Measurements from ENCODE around the gene EXOC3L4.

Gene EXOC3L4

DNA sequence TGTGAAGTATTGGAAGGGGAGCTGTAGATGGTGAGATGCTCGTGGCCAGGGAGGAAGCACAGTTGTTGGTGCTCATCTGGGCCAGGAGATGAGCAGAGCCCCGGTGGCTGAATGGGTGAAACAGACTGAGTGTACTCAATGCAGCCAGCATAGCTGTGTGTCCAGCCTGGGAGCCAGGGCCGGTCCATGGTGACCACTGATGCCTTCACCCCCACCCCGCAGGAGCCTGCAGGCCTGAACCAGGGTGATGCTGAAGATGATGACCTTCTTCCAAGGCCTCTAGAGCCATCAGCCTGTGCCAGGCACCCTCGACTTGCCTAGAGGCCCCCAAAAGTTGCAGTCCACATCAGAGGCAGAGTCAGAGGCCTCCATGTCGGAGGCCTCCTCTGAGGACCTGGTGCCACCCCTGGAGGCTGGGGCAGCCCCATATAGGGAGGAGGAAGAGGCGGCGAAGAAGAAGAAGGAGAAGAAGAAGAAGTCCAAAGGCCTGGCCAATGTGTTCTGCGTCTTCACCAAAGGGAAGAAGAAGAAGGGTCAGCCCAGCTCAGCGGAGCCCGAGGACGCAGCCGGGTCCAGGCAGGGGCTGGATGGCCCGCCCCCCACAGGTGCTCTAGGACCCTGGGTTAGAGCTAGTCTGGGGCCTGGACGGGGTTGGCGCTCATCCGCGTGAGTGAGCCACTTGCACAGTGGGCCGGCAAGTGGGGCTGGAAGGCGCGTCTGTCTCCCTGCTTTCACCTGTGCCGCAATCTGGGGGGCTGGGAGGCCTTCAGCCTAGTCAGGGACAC, 31.8 kb downstream of the EXOC3L4 start:
- Histone ChIP-seq H3K9me3 (ENCODE audit: low read length) (no peaks in the 10 kb centered on the region), H3K4me2 (ENCODE audit: low read length) (no peak overlapping the region), H3K9me2 (ENCODE audit: low read depth, low read length) (no peaks in the 10 kb centered on the region), H3K36me3 (ENCODE audit: insufficient read depth, low read length) (no peaks in the 10 kb centered on the region), H4K20me1 (ENCODE audit: insufficient read depth, low read length) (no peaks in the 10 kb centered on the region), H2AFZ (ENCODE audit: low read length) (no peak overlapping the region), H3K27me3 (ENCODE audit: insufficient read depth, low read length) (peaks cover 8% of the 10 kb centered on the region), H3K4me3 (ENCODE audit: low read depth, low read length, poor library complexity, severe bottlenecking) (no peak overlapping the region), H3K79me2 (ENCODE audit: insufficient read depth, low read length) (no peaks in the 10 kb centered on the region), H3K4me1 (ENCODE audit: insufficient read depth, low read length, severe bottlenecking) (peaks cover 2% of the 10 kb centered on the region), H3K9ac (ENCODE audit: low read length) (no peak overlapping the region), H3K27ac (ENCODE audit: low read depth, low read length, poor library complexity, severe bottlenecking) (no peak overlapping the region), H3F3A (ENCODE audit: insufficient read depth, low read length) (no peaks in the 10 kb centered on the region)
- TF ChIP-seq EZH2 (IDR thresholded peaks at IDR 0.05; ENCODE audit: borderline replicate concordance, low read length), result no peak
- TF ChIP-seq, protein P1, sequence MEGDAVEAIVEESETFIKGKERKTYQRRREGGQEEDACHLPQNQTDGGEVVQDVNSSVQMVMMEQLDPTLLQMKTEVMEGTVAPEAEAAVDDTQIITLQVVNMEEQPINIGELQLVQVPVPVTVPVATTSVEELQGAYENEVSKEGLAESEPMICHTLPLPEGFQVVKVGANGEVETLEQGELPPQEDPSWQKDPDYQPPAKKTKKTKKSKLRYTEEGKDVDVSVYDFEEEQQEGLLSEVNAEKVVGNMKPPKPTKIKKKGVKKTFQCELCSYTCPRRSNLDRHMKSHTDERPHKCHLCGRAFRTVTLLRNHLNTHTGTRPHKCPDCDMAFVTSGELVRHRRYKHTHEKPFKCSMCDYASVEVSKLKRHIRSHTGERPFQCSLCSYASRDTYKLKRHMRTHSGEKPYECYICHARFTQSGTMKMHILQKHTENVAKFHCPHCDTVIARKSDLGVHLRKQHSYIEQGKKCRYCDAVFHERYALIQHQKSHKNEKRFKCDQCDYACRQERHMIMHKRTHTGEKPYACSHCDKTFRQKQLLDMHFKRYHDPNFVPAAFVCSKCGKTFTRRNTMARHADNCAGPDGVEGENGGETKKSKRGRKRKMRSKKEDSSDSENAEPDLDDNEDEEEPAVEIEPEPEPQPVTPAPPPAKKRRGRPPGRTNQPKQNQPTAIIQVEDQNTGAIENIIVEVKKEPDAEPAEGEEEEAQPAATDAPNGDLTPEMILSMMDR (IDR thresholded peaks at IDR 0.05; ENCODE audit: low read length), result no peak

DNA sequence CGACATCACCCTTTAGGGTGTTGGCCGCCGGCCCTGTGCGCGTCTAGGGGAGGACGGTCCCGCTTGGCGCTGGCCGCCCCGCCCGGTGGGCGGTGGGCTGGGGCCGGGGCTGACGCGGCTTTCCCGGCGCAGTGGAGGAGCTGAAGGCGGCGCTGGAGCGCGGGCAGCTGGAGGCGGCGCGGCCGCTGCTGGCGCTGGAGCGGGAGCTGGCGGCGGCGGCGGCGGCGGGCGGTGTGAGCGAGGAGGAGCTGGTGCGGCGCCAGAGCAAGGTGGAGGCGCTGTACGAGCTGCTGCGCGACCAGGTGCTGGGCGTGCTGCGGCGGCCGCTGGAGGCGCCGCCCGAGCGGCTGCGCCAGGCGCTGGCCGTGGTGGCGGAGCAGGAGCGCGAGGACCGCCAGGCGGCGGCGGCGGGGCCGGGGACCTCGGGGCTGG, 32.4 kb downstream of the EXOC3L4 start:
- Histone ChIP-seq H3K79me2 (ENCODE audit: insufficient read depth, low read length) (no peaks in the 10 kb centered on the region), H3K27me3 (ENCODE audit: insufficient read depth, low read length) (peaks cover 8% of the 10 kb centered on the region), H3F3A (ENCODE audit: insufficient read depth, low read length) (no peaks in the 10 kb centered on the region), H3K4me1 (ENCODE audit: insufficient read depth, low read length, severe bottlenecking) (no peaks in the 10 kb centered on the region), H3K4me2 (ENCODE audit: low read length) (no peak overlapping the region), H3K27ac (ENCODE audit: low read depth, low read length, poor library complexity, severe bottlenecking) (no peak overlapping the region), H4K20me1 (ENCODE audit: insufficient read depth, low read length) (no peaks in the 10 kb centered on the region), H3K36me3 (ENCODE audit: insufficient read depth, low read length) (no peaks in the 10 kb centered on the region), H3K9ac (ENCODE audit: low read length) (no peak overlapping the region), H3K9me2 (ENCODE audit: low read depth, low read length) (no peaks in the 10 kb centered on the region), H3K4me3 (ENCODE audit: low read depth, low read length, poor library complexity, severe bottlenecking) (no peak overlapping the region), H2AFZ (ENCODE audit: low read length) (no peak overlapping the region), H3K9me3 (ENCODE audit: low read length) (no peaks in the 10 kb centered on the region)
- TF ChIP-seq, protein P1 (IDR thresholded peaks at IDR 0.05; ENCODE audit: low read length), result no peak
- TF ChIP-seq EZH2 (IDR thresholded peaks at IDR 0.05; ENCODE audit: borderline replicate concordance, low read length), result no peak

GRCh38 chr14:103127356-103127755, 32.8 kb downstream of the EXOC3L4 start:
- no peaks in the 10 kb centered on the region for H3F3A ChIP-seq (ENCODE audit: insufficient read depth, low read length)

More at GRCh38 chr14:103127356-103127755, 32.8 kb downstream of the EXOC3L4 start:
- no peak overlapping the region for H3K4me3 ChIP-seq (ENCODE audit: low read depth, low read length, poor library complexity, severe bottlenecking)
- H3K9ac ChIP-seq (ENCODE audit: low read length), result no peak overlapping the region
- peaks cover 12% of the 10 kb centered on the region for H3K27me3 ChIP-seq (ENCODE audit: insufficient read depth, low read length)
- H3K9me2 ChIP-seq (ENCODE audit: low read depth, low read length), result no peaks in the 10 kb centered on the region
- H4K20me1 ChIP-seq (ENCODE audit: insufficient read depth, low read length), result no peaks in the 10 kb centered on the region
- no peaks in the 10 kb centered on the region for H3K9me3 ChIP-seq (ENCODE audit: low read length)
- no peaks in the 10 kb centered on the region for H3K36me3 ChIP-seq (ENCODE audit: insufficient read depth, low read length)
- no peak overlapping the region for H2AFZ ChIP-seq (ENCODE audit: low read length)
- no peaks in the 10 kb centered on the region for H3K4me1 ChIP-seq (ENCODE audit: insufficient read depth, low read length, severe bottlenecking)
- H3K4me2 ChIP-seq (ENCODE audit: low read length), result no peak overlapping the region
- H3K79me2 ChIP-seq (ENCODE audit: insufficient read depth, low read length), result no peaks in the 10 kb centered on the region
- TF ChIP-seq, protein P1 (IDR thresholded peaks at IDR 0.05; ENCODE audit: low read length), result no peak
- TF ChIP-seq EZH2 (IDR thresholded peaks at IDR 0.05; ENCODE audit: borderline replicate concordance, low read length), result no peak
- no peak overlapping the region for H3K27ac ChIP-seq (ENCODE audit: low read depth, low read length, poor library complexity, severe bottlenecking)

All from OCI-LY1 (cell line).